Activated CD4-positive, alpha-beta T cell treated with anti-CD3 and anti-CD28 coated beads, Interleukin-2, amount 10 ng/mL, durations not matched to agents 24 days and 14 days (primary cell): ENCODE results near the gene CEBPA. TPM values are rescaled to one million over a fixed set of nuclear protein-coding genes. Genes with fewer than 3 reads are reported as not detected.

Experiments used
- DNase-seq: peaks from one replicate; pipeline ENCODE4 v3.0.0; 2022
- H3K27ac Mint-ChIP-seq: one replicate; pipeline ENCODE4 v1.8.0; 2022; ENCODE audit warnings: mild to moderate bottlenecking, mixed read lengths
- H3K27me3 Mint-ChIP-seq: one replicate; pipeline ENCODE4 v1.8.0; 2022; ENCODE audit warnings: mixed read lengths
- H3K36me3 Mint-ChIP-seq: one replicate; pipeline ENCODE4 v1.8.0; 2022; ENCODE audit warnings: low read depth, mild to moderate bottlenecking, mixed read lengths
- H3K4me1 Mint-ChIP-seq: one replicate; pipeline ENCODE4 v1.8.0; 2021; ENCODE audit warnings: mixed read lengths
- H3K4me3 Mint-ChIP-seq: one replicate; pipeline ENCODE4 v1.8.0; 2022; ENCODE audit warnings: mild to moderate bottlenecking, moderate library complexity, mixed read lengths
- H3K9me3 Mint-ChIP-seq: one replicate; pipeline ENCODE4 v1.8.0; 2021; ENCODE audit warnings: mixed read lengths
- intact Hi-C: fragments of 100-400 bp; cut with micrococcal nuclease; formaldehyde crosslinking; loops from one replicate; pipeline ENCODE4 v1.15.1; 2023
- total RNA-seq: library from RNA; stranded (reverse); gene quantifications from 2 replicates; pipeline ENCODE4 v1.2.3, GENCODE V29; 2022

The CEBPA gene
- total RNA-seq, 1 donor from 2014 or later: 1.4 TPM

GRCh38 chr19:33312065-33312464 is 9.7 kb upstream of the CEBPA start:
- H3K4me1 Mint-ChIP-seq: no peaks in the 10 kb centered on the region
- intact Hi-C loops: no loop called here
- no peaks in the 10 kb centered on the region for H3K9me3 Mint-ChIP-seq
- no peaks in the 10 kb centered on the region for H3K36me3 Mint-ChIP-seq
- no peak overlapping the region for H3K27ac Mint-ChIP-seq
- no peak overlapping the region for H3K4me3 Mint-ChIP-seq
- H3K27me3 Mint-ChIP-seq: peaks cover 7% of the 10 kb centered on the region
- no peak for DNase-seq

- Mint-ChIP-seq H3K4me1 (no peaks in the 10 kb centered on the region), H3K4me3 (no peak overlapping the region), H3K36me3 (no peaks in the 10 kb centered on the region), H3K9me3 (no peaks in the 10 kb centered on the region), H3K27me3 (peaks cover 11% of the 10 kb centered on the region), H3K27ac (no peak overlapping the region)
- intact Hi-C loops: no loop called here
- peak; percentile 64 for DNase-seq
Measured at GRCh38 chr19:33311326-33311682, 9.0 kb upstream of the CEBPA start.

- intact Hi-C loops: no loop called here
- no peaks in the 10 kb centered on the region for H3K36me3 Mint-ChIP-seq
- no peak for DNase-seq
- H3K4me1 Mint-ChIP-seq: no peaks in the 10 kb centered on the region
- H3K9me3 Mint-ChIP-seq: no peaks in the 10 kb centered on the region
- no peak overlapping the region for H3K27ac Mint-ChIP-seq
- peaks cover 16% of the 10 kb centered on the region for H3K27me3 Mint-ChIP-seq
- no peak overlapping the region for H3K4me3 Mint-ChIP-seq
Measured at GRCh38 chr19:33310606-33311325, 8.4 kb upstream of the CEBPA start.

- H3K27ac Mint-ChIP-seq: no peak overlapping the region
- DNase-seq: no peak
- H3K4me1 Mint-ChIP-seq: no peaks in the 10 kb centered on the region
- intact Hi-C loops: no loop called here
- H3K36me3 Mint-ChIP-seq: no peaks in the 10 kb centered on the region
- no peaks in the 10 kb centered on the region for H3K9me3 Mint-ChIP-seq
- H3K4me3 Mint-ChIP-seq: no peak overlapping the region
- H3K27me3 Mint-ChIP-seq: peaks cover 21% of the 10 kb centered on the region
Measured at GRCh38 chr19:33309826-33310225, 7.5 kb upstream of the CEBPA start.

- H3K4me1 Mint-ChIP-seq: no peaks in the 10 kb centered on the region
- no peaks in the 10 kb centered on the region for H3K36me3 Mint-ChIP-seq
- no peak for DNase-seq
- H3K27ac Mint-ChIP-seq: no peak overlapping the region
- intact Hi-C loops: no loop called here
- H3K27me3 Mint-ChIP-seq: peaks cover 32% of the 10 kb centered on the region
- H3K9me3 Mint-ChIP-seq: no peaks in the 10 kb centered on the region
- no peak overlapping the region for H3K4me3 Mint-ChIP-seq
Measured at GRCh38 chr19:33306853-33307792, 4.8 kb upstream of the CEBPA start.

- no peak overlapping the region for H3K4me3 Mint-ChIP-seq
- no peaks in the 10 kb centered on the region for H3K4me1 Mint-ChIP-seq
- no peak for DNase-seq
- intact Hi-C loops: no loop called here
- H3K36me3 Mint-ChIP-seq: no peaks in the 10 kb centered on the region
- peaks cover 33% of the 10 kb centered on the region for H3K27me3 Mint-ChIP-seq
- H3K27ac Mint-ChIP-seq: no peak overlapping the region
- H3K9me3 Mint-ChIP-seq: no peaks in the 10 kb centered on the region
Measured at GRCh38 chr19:33306191-33306590, 3.9 kb upstream of the CEBPA start.

GRCh38 chr19:33304760-33305647 is 2.7 kb upstream of the CEBPA start:
- no peak overlapping the region for H3K4me3 Mint-ChIP-seq
- no peaks in the 10 kb centered on the region for H3K9me3 Mint-ChIP-seq
- H3K27ac Mint-ChIP-seq: no peak overlapping the region
- intact Hi-C loops: no loop called here
- DNase-seq: no peak
- no peaks in the 10 kb centered on the region for H3K36me3 Mint-ChIP-seq
- no peaks in the 10 kb centered on the region for H3K4me1 Mint-ChIP-seq
- H3K27me3 Mint-ChIP-seq: peaks cover 43% of the 10 kb centered on the region

GRCh38 chr19:33304371-33304759 is 2.0 kb upstream of the CEBPA start:
- intact Hi-C loops: no loop called here
- Mint-ChIP-seq H3K27ac (no peak overlapping the region), H3K27me3 (peaks cover 45% of the 10 kb centered on the region), H3K36me3 (no peaks in the 10 kb centered on the region), H3K9me3 (no peaks in the 10 kb centered on the region), H3K4me1 (no peaks in the 10 kb centered on the region), H3K4me3 (no peak overlapping the region)
- no peak for DNase-seq

- H3K9me3 Mint-ChIP-seq: no peaks in the 10 kb centered on the region
- no peak for DNase-seq
- peaks cover 49% of the 10 kb centered on the region for H3K27me3 Mint-ChIP-seq
- no peaks in the 10 kb centered on the region for H3K36me3 Mint-ChIP-seq
- intact Hi-C loops: loop anchor here (2.0 kb wide), 3 partner anchors 23 to 69 kb away; partner anchors contain the start of gene CEBPG
- no peak overlapping the region for H3K4me3 Mint-ChIP-seq
- no peaks in the 10 kb centered on the region for H3K4me1 Mint-ChIP-seq
- peak overlapping the region; percentile 47 for H3K27ac Mint-ChIP-seq
Measured at GRCh38 chr19:33303791-33304345, 1.5 kb upstream of the CEBPA start.

- Mint-ChIP-seq H3K4me1 (no peaks in the 10 kb centered on the region), H3K4me3 (peak overlapping the region; percentile 72), H3K27me3 (peaks cover 46% of the 10 kb centered on the region), H3K27ac (no peak overlapping the region), H3K9me3 (no peaks in the 10 kb centered on the region), H3K36me3 (no peaks in the 10 kb centered on the region)
- DNase-seq: peak; percentile 64
- intact Hi-C loops: loop anchor here (2.0 kb wide), 3 partner anchors 22 to 70 kb away; partner anchors contain the start of gene CEBPG
Measured at GRCh38 chr19:33302974-33303790, 848 bp upstream of the CEBPA start.

GRCh38 chr19:33301900-33302174 is 497 bp downstream of the CEBPA start:
- Mint-ChIP-seq H3K27ac (no peak overlapping the region), H3K9me3 (no peaks in the 10 kb centered on the region), H3K36me3 (no peaks in the 10 kb centered on the region), H3K4me3 (no peak overlapping the region), H3K27me3 (peaks cover 43% of the 10 kb centered on the region), H3K4me1 (no peaks in the 10 kb centered on the region)
- DNase-seq: no peak
- intact Hi-C loops: loop anchor here (2.0 kb wide), 3 partner anchors 21 to 71 kb away; partner anchors contain the start of gene CEBPG

- Mint-ChIP-seq H3K4me3 (no peak overlapping the region), H3K27me3 (peaks cover 41% of the 10 kb centered on the region), H3K36me3 (no peaks in the 10 kb centered on the region), H3K9me3 (no peaks in the 10 kb centered on the region), H3K27ac (no peak overlapping the region), H3K4me1 (no peaks in the 10 kb centered on the region)
- no peak for DNase-seq
- intact Hi-C loops: no loop called here
Measured at GRCh38 chr19:33301144-33301899, 1.0 kb downstream of the CEBPA start.
